ENCODE measurements around the gene TLR7.

Gene TLR7

GRCh38 chrX:12934850-12935249, 68.0 kb downstream of the TLR7 start:
- FAIRE-seq, result no peak

GRCh38 chrX:12936947-12937346, 70.1 kb downstream of the TLR7 start:
- no peak for FAIRE-seq
